UCSD-AML1 (cell line): Measurements from ENCODE around the gene PIP5K1C.
A peak's percentile ranks its signal among the peaks of the same experiment; 100 is the strongest.
"Not testable (repeated sequence)": the region's sequence is repeated elsewhere in the genome, so short reads cannot be mapped to it uniquely, and the experiment has no call there.

ENCODE experiments used
- DNase-seq: peaks from one replicate; lab custom pipeline; 2025; ENCODE audit not compliant: unreplicated experiment; lab: John Stamatoyannopoulos, UW

Gene PIP5K1C

DNA sequence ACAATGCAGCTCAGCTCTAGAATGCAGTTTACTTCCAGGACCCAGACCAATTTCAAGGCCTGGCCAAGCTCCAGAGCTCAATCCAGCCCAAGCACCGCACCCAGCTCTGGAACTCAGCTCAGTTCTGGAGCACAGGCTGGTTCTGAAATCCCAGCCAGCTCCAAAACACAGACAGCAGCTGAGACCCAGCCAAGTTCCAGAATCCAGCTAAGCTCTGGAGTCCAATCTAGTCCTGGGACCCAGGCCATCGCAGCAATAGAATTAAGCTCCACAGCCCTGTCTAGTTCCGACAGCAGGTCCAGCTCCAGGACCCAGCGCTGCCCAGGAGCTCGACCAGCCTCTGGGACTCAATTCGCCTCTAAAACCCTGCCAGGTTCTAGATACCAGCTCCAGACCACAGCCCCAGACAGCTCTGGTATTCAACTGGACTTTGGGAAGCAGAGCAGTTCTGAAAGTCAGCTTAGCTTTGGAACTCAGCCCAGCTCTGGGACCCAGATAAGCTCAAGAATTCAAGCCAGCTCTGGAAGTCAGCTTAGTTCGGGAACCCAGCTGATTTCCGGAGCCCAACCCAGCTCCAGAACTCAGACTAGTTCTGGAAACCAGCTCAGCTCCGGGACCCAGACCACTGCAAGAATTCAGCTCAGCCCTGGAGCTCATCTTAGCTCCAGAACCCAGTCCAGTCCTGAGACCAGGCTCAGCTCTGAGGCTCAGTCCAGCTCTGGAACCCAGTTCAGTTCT, 108.2 kb downstream of the PIP5K1C start:
- DNase-seq: no peak

DNA sequence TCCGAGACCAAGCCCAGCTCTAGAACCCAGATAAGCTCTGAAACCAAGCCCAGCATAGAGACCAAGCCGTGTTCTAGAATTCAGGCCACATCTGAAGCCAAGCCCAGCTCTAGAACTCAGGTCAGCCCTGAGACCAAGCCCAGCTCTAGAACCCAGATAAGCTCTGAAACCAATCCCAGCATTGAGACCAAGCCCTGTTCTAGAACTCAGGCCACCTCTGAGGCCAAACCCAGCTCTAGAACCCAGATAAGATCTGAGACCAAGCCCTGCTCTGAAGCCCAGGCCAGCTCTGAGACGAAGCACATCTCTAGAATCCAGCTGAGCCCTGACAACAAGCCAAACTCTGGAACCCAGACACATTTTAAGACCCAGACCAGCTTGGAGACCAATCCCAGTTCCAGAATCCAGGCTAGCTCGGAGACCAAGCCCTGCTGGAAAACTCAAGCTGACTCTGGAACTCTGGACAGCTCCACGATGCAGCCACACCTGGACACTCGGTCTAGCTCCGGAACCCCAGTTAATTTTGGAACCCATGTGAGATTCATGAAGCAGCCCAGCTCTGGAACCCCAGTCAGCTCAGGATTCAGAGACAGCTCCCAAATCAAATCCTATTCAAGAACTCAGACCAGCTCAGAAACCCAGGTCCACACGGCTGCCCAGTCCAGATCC, 109.1 kb downstream of the PIP5K1C start:
- DNase-seq: no peak

DNA sequence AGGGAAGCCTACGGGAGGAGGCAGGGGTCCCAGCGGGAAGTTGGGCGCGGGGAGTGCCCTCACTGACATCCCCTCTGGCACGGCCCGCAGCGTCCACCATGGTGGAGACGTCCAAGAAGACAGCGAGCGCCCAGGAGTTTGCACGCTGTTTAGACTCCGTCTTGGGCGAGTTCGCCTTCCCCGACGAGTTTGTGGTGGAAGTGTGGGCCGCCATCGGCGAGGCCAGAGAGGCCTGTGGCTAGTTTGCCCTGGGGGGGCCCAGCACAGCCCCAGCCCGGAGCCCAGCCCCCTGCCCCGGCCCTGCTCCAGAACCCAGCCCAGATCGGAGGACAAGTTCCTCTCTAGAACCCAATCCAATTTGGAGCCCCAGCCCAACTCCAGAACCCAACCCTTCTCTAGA, 110.3 kb downstream of the PIP5K1C start:
- no peak for DNase-seq

DNA sequence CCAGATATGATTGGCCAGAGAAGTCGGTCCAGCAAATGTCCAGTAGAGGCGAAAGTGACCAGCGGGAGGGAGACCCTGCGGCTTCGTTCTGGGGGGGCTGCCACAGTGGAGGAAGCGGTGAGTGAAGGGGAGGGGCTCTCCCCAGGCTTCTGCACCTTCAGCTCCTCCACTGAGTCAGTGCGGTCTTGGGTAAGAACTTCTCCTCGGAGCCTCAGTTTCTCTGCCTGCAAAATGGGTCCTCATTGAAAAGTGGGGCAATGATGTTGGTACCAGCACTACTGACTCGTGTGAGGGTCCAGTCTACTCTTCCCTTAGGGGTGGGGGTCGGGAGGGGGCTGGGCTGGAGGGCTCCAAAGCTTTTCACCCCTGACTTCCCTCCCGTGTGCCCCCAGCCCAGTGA, 110.8 kb downstream of the PIP5K1C start:
- no peak for DNase-seq

DNA sequence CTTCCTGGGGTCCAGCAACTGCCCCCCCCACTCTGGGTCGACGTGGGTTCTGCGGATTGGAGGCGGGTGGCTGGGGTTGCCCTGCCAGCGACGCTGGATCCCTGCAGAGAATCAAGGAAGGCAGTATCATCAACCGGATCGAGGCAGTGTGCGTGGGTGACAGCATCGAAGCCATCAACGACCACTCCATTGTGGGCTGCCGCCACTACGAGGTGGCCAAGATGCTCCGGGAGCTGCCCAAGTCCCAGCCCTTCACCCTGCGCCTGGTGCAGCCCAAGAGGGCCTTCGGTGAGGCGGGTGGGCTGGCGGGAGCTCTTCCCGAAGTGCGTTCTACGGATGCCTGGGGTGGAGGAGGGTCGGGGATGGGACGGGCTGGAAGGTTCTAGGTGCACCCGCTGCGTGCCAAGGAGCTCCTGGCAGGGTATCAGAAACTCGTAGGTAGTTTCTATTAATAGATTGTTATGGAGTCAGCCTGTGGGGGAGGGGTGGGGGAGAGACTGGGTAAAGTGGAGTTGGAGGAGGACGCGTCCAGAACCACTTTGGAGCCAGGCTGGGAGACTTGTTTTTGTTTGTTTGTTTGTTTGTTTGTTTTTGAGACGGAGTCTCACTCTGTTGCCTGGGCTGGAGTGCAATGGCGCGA, 113.4 kb downstream of the PIP5K1C start:
- DNase-seq: no peak

DNA sequence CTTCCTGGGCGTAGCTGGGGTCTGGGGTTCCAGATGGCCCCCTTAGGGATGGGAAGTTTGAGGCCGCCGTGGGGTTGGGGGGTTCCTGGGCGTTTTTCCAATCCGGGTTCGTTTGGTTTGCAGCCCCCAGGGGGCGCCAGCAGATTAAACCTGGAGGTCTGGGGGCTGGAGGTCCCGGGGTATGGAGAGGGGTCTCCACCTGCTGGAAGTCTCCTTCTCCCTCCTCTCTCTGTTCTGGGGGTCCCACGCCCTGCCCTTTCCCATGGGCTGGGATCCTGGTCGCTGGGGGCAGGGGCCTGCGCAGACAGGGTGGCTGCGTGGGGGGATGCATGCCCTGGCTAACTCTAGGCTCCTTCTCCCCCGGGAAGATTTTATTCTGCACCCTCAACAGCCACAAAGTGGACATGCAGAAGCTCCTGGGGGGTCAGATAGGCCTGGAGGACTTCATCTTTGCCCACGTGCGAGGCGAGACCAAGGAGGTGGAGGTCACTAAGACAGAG, 114.1 kb downstream of the PIP5K1C start:
- peak; percentile 64 for DNase-seq

DNA sequence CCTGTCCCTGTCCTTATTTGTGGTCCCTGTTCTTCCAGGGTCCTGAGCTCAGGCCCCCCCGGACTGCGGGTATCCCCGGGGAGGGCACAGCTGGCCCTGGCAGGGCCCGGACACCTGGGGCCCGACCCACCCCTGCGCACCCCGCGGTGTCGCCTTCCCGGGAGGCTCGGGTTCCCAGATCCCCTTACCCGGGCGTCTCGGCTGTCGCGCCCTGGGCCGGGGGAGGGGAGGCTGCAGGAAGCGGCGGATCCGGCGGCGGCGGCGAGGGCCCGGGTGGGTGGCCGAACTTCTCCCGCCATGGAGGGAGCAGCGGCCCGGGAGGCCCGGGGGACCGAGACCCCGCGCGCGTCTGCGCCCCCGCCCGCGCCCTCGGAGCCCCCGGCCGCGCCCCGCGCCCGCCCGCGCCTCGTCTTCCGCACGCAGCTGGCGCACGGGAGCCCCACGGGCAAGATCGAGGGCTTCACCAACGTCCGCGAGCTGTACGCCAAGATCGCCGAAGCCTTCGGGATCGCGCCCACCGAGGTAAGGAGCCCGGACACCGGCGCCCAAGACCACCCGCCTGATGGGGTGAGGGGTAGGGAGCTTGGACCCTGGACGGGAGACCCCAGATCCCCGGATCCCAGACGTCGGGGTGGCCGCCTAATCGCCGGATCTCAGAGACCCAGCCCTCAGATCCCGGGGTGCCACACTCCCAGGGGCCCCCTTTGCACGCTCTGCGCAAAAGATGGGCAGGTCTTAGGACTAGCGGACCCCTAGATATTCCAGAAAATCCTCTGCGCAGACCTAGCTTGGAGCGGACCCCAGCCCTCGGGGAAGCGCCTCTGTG, 114.8 kb downstream of the PIP5K1C start, which contains the start of gene GIPC3:
Gene GIPC3, plus strand, starts transcription at position 178 of the 826 bp plus-strand sequence. Its CDS starts 120 bp downstream, at position 298.
- DNase-seq: peak; percentile 49

DNA sequence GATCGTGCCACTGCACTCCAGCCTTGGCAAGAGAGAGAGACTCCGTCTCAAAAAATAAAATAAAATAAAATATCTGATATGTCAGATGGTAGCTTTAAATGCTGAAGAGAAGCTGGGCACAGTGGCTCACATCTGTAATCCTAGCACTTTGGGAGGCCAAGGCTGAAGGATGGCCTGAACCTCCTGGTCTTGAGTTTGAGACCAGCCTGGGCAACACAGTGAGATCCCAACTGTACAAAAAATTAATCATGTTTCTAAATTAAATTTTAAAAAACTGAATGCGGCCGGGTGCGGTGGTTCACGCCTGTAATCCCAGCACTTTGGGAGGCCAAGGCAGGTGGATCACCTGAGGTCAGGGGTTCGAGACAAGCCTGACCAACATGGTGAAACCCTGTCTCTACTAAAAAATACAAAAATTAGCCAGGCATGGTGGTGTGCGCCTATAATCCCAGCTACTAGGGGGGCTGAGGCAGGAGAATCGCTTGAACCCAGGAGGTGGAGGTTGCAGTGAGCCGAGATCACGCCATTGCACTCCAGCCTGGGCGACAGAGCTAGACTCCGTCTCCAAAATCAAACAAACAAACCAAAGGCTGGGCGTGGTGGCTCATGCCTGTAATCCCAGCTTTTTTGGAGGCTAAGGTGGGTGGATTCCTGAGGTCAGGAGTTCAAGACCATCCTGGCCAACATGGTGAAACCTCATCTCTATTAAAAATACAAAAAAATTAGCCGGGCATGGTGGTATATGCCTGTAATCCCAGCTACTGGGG, 116.0 kb downstream of the PIP5K1C start:
- DNase-seq: not testable (repeated sequence)

DNA sequence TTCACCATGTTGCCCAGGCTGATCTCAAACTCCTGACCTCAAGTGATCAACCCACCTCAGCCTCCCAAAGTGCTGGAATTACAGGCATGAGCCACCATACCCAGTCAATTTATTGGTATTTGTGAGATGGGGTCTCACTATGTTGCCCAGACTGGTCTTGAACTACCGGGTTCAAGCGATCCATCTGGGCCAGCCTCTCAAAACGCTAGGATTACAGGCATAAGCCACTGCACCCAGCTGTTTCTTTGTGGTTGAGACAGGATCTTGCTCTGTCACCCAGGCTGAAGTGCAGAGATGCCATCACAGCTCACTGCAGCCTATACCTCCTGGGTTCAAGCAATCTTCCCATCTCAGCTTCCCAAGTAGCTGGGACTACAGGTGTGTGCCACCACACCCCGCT, 118.5 kb downstream of the PIP5K1C start:
- DNase-seq: not testable (repeated sequence)
